Measurements from ENCODE around the gene FAM219A. TPM values are rescaled to one million over a fixed set of nuclear protein-coding genes. Genes with fewer than 3 reads are reported as not detected.

FAM219A gene
- polyA plus RNA-seq, 3 donors, result 0.61 to 15.3 (median 1.2) TPM

- peaks cover 0 to 16% of the 10 kb centered on the region in 2 donors for H3K27me3 ChIP-seq (ENCODE audit: control insufficient read depth in 2 of 2, insufficient read depth in 2 of 2, low read length in 2 of 2)
- Mint-ChIP-seq H3K27ac (no peak overlapping the region), H3K4me3 (no peak overlapping the region), H3K9me3 (no peaks in the 10 kb centered on the region), H3K27me3 (ENCODE audit: low read depth in 3 of 3) (peaks cover 22 to 26% (median 24%) of the 10 kb centered on the region in 3 donors), H3K4me1 (peaks cover 4% of the 10 kb centered on the region), H3K36me3 (no peaks in the 10 kb centered on the region)
- DNase-seq, result no peak
- no peaks in the 10 kb centered on the region for H3K36me3 ChIP-seq (replicated peaks in 1 of 2; ENCODE audit: control insufficient read depth in 1 of 2, insufficient read depth in 2 of 2, low read length in 2 of 2)
- no peak overlapping the region for H2AFZ ChIP-seq (ENCODE audit: insufficient read depth, low read depth, low read length, poor library complexity, severe bottlenecking)
- H3K4me2 ChIP-seq (replicated peaks; ENCODE audit: extremely low read depth, low read length, poor library complexity, severe bottlenecking), result no peak overlapping the region
- intact Hi-C loops (cut with micrococcal nuclease), result no loop called here
- H3K79me2 ChIP-seq (ENCODE audit: insufficient read depth, low read length), result no peaks in the 10 kb centered on the region
- no peak overlapping the region for H3K4me3 ChIP-seq (replicated peaks in 1 of 3; ENCODE audit: low read depth in 2 of 3, low read length in 3 of 3)
- no peaks in the 10 kb centered on the region for H3K4me1 ChIP-seq (ENCODE audit: control insufficient read depth in 1 of 2, insufficient read depth in 2 of 2, low read length in 2 of 2)
- no peak overlapping the region for H3K9ac ChIP-seq (ENCODE audit: insufficient read depth, low read length, poor library complexity, severe bottlenecking)
- H3K27ac ChIP-seq (ENCODE audit: low read depth in 1 of 2, low read length in 2 of 2), result no peak overlapping the region
- no peaks in the 10 kb centered on the region for H4K20me1 ChIP-seq (ENCODE audit: insufficient read depth, low read length)
- TF ChIP-seq CTCF (IDR thresholded peaks at IDR 0.05), result no peak
- no CpG with 5 or more reads among the region's 4 CpGs for WGBS (ENCODE audit: insufficient coverage)
- no peaks in the 10 kb centered on the region for H3K9me3 ChIP-seq (replicated peaks in 1 of 2; ENCODE audit: control insufficient read depth in 1 of 2, insufficient read depth in 1 of 2, low read length in 2 of 2)
Observed at GRCh38 chr9:34387239-34387638, 71.1 kb downstream of the FAM219A start.

GRCh38 chr9:34386656-34387055 is 71.7 kb downstream of the FAM219A start:
- no peak for DNase-seq
- H3K79me2 ChIP-seq (ENCODE audit: insufficient read depth, low read length), result no peaks in the 10 kb centered on the region
- intact Hi-C loops (cut with micrococcal nuclease), result no loop called here
- H3K27ac ChIP-seq (ENCODE audit: low read depth in 1 of 2, low read length in 2 of 2), result no peak overlapping the region
- H3K27me3 Mint-ChIP-seq (ENCODE audit: low read depth in 3 of 3), result peaks cover 25 to 27% (median 26%) of the 10 kb centered on the region in 3 donors
- H3K4me3 Mint-ChIP-seq, result no peak overlapping the region
- no peak overlapping the region for H3K4me2 ChIP-seq (replicated peaks; ENCODE audit: extremely low read depth, low read length, poor library complexity, severe bottlenecking)
- no peaks in the 10 kb centered on the region for H3K36me3 ChIP-seq (replicated peaks in 1 of 2; ENCODE audit: control insufficient read depth in 1 of 2, insufficient read depth in 2 of 2, low read length in 2 of 2)
- H2AFZ ChIP-seq (ENCODE audit: insufficient read depth, low read depth, low read length, poor library complexity, severe bottlenecking), result no peak overlapping the region
- H3K36me3 Mint-ChIP-seq, result no peaks in the 10 kb centered on the region
- H3K4me3 ChIP-seq (replicated peaks in 1 of 3; ENCODE audit: low read depth in 2 of 3, low read length in 3 of 3), result no peak overlapping the region
- H3K4me1 ChIP-seq (ENCODE audit: control insufficient read depth in 1 of 2, insufficient read depth in 2 of 2, low read length in 2 of 2), result no peaks in the 10 kb centered on the region
- no peaks in the 10 kb centered on the region for H3K9me3 Mint-ChIP-seq
- peaks cover 5% of the 10 kb centered on the region for H3K4me1 Mint-ChIP-seq
- no peaks in the 10 kb centered on the region for H3K9me3 ChIP-seq (replicated peaks in 1 of 2; ENCODE audit: control insufficient read depth in 1 of 2, insufficient read depth in 1 of 2, low read length in 2 of 2)
- peaks cover 0 to 20% of the 10 kb centered on the region in 2 donors for H3K27me3 ChIP-seq (ENCODE audit: control insufficient read depth in 2 of 2, insufficient read depth in 2 of 2, low read length in 2 of 2)
- no peak for TF ChIP-seq CTCF (IDR thresholded peaks at IDR 0.05)
- H3K9ac ChIP-seq (ENCODE audit: insufficient read depth, low read length, poor library complexity, severe bottlenecking), result no peak overlapping the region
- no peaks in the 10 kb centered on the region for H4K20me1 ChIP-seq (ENCODE audit: insufficient read depth, low read length)
- 80% methylated on average over 2 of the region's 3 CpGs for WGBS (ENCODE audit: insufficient coverage)
- no peak overlapping the region for H3K27ac Mint-ChIP-seq

All from CD14-positive monocyte (primary cell).